PC-9 (cell line): ENCODE results near the gene ARHGAP42. TPM values are rescaled to one million over a fixed set of nuclear protein-coding genes. Genes with fewer than 3 reads are reported as not detected.

Experiments used
- BruUV-seq: library from RNA; stranded (reverse); fragments of 400-500 nt; replicated peaks from 2 replicates; lab custom pipeline; 2021; lab: Mats Ljungman, UMichigan
- CTCF ChIA-PET: fragments of 300-600 bp; sonication (Branson Sonifier 250); formaldehyde crosslinking; loops from one replicate; lab custom pipeline; 2022; ENCODE audit warnings: antibody characterized with exemption; lab: Charles Lee
- POLR2A ChIA-PET: fragments of 300-600 bp; sonication (Branson Sonifier 250); formaldehyde crosslinking; loops from one replicate; lab custom pipeline; 2022; ENCODE audit warnings: antibody characterized with exemption; ENCODE audit not compliant: unreplicated experiment; lab: Charles Lee
- DNase-seq, 2 experiments: peaks; one replicate each; pipeline versions ENCODE4 v3.0.0 to v3.0.0-alpha.2; 2015 to 2022; ENCODE audit warnings: mixed read lengths in 1 of 2
- H2AFZ ChIP-seq: fragments of 200-600 bp; sonication (generic); 2 replicates; pipeline ENCODE4 v1.8.1; 2017; ENCODE audit warnings: antibody characterized with exemption
- H3F3A ChIP-seq: fragments of 200-600 bp; sonication (generic); 2 replicates; pipeline ENCODE4 v1.8.1; 2017; ENCODE audit warnings: antibody characterized with exemption, mild to moderate bottlenecking, low read depth; ENCODE audit not compliant: insufficient read depth
- H3K27ac ChIP-seq: fragments of 200-600 bp; sonication (generic); 2 replicates; pipeline ENCODE4 v1.6.1; 2016; ENCODE audit warnings: mixed run types
- H3K27me3 ChIP-seq: fragments of 200-600 bp; sonication (generic); 2 replicates; pipeline ENCODE4 v1.6.1; 2016; ENCODE audit warnings: low read depth, mixed run types; ENCODE audit not compliant: insufficient read depth
- H3K36me3 ChIP-seq: fragments of 200-600 bp; sonication (generic); 2 replicates; pipeline ENCODE4 v1.6.1; 2016; ENCODE audit warnings: low read depth, mixed run types
- H3K4me1 ChIP-seq: fragments of 200-600 bp; sonication (generic); replicated peaks from 2 replicates; pipeline ENCODE4 v1.6.1; 2016; ENCODE audit warnings: mixed run types; ENCODE audit not compliant: insufficient read depth
- H3K4me2 ChIP-seq: fragments of 200-600 bp; sonication (generic); 2 replicates; pipeline ENCODE4 v1.6.1; 2017; ENCODE audit warnings: mixed run types
- H3K4me3 ChIP-seq: fragments of 200-600 bp; sonication (generic); 2 replicates; pipeline ENCODE4 v1.6.1; 2016; ENCODE audit warnings: mixed run types
- H3K79me2 ChIP-seq: fragments of 200-600 bp; sonication (generic); 2 replicates; pipeline ENCODE4 v1.6.1; 2017; ENCODE audit warnings: low read depth, mixed run types
- H3K9me2 ChIP-seq: fragments of 200-600 bp; sonication (generic); 2 replicates; pipeline ENCODE4 v1.8.1; 2017; ENCODE audit warnings: mild to moderate bottlenecking; ENCODE audit not compliant: insufficient read depth
- H3K9me3 ChIP-seq: fragments of 200-600 bp; sonication (generic); 2 replicates; pipeline ENCODE4 v1.8.1; 2016; ENCODE audit warnings: low read depth; ENCODE audit not compliant: insufficient read depth
- H4K20me1 ChIP-seq: fragments of 200-600 bp; sonication (generic); 2 replicates; pipeline ENCODE4 v1.8.1; 2017; ENCODE audit not compliant: insufficient read depth
- EZH2 ChIP-seq: fragments of 200-600 bp; sonication (generic); IDR thresholded peaks from 2 replicates; pipeline ENCODE4 v1.8.0; 2017; ENCODE audit warnings: antibody characterized with exemption, low read depth
- intact Hi-C: fragments of 100-400 bp; cut with micrococcal nuclease; formaldehyde crosslinking; loops from one replicate; pipeline ENCODE4 v1.10.0; 2022; ENCODE audit not compliant: unreplicated experiment
- total RNA-seq: library from RNA; stranded (reverse); gene quantifications from 2 replicates; pipeline ENCODE4 v1.2.3, GENCODE V29; 2021
- TF ChIP-seq, protein P1 (sequence below): fragments of 200-600 bp; sonication (generic); conservative IDR thresholded peaks from 2 replicates; pipeline ENCODE4 v1.6.1; 2017; ENCODE audit warnings: mixed run types, antibody characterized with exemption, mild to moderate bottlenecking, moderate library complexity

The ARHGAP42 gene
- total RNA-seq, 1 experiment from 2014 or later, result 12.8 TPM

DNA sequence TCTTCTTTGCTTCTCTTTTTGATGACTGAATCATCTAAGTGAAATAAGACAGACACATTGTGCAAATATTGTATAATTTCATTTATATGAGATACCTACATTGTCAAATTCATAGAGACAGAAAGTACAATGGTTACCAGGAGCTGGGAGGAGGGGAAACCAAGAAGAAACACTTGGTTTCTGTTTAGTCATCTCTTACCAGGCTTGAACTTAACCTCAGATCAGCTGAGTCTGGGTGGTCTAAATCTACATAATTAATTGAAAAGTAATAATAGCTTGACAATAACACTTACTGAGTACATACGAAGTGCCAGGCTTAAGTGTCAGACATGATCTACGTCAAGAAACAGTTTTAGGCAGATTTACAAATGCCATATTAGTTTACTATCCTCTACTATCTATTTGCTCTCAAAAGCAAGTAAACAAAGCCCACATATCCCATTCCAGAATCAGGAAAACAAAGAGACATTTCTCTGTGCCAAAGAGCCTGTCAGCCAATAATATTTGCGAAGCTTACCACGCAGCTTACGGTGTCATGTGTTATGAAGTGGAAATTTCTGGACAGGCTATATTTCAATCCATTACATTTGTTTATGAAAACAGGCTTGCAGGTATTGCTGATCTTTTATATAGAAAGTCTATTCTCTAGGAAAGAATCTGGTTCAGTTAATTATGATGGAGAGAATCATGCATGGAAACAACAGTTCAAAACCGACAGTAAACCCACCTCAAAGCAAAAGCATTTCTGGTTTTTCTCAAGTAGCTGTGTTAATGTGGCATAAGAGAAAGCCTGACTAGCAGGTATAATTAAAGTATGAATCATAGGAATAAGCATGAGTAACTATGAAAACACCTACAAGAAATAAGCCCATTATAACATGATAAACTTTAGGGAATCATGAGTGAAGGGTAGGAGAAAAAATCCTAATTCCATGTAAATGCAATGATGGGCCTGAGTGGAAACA lies 2.7 kb upstream of the ARHGAP42 start:
- Histone ChIP-seq H2AFZ (no peak overlapping the region), H4K20me1 (no peaks in the 10 kb centered on the region), H3K79me2 (peaks cover 12% of the 10 kb centered on the region), H3K4me2 (peak overlapping the region; percentile 67), H3K4me3 (no peak overlapping the region), H3K27me3 (no peaks in the 10 kb centered on the region), H3K4me1 (peaks cover 48% of the 10 kb centered on the region), H3K27ac (peak overlapping the region; percentile 80), H3K36me3 (no peaks in the 10 kb centered on the region), H3K9me3 (no peaks in the 10 kb centered on the region; the same call in 1 of the 2 replicates), H3K9me2 (no peaks in the 10 kb centered on the region), H3F3A (peaks cover 32% of the 10 kb centered on the region; the same call in 1 of the 2 replicates)
- ChIA-PET CTCF (interaction anchor here (0.7 to 1.5 kb wide), 3 partner anchors 92 to 143 kb away, joined by 3 to 6 read pairs (median 4); no protein-coding TSS in a partner anchor), POLR2A (interaction anchor here (0.6 to 1.1 kb wide), 3 partner anchors 92 to 245 kb away, joined by 4 to 6 read pairs (median 5); no protein-coding TSS in a partner anchor)
- BruUV-seq, result no TSS peak
- intact Hi-C loops, result loop anchor here (2.0 kb wide), 1 partner anchor 144 kb away; no protein-coding TSS in a partner anchor
- no peak for TF ChIP-seq EZH2
- TF ChIP-seq, protein P1, sequence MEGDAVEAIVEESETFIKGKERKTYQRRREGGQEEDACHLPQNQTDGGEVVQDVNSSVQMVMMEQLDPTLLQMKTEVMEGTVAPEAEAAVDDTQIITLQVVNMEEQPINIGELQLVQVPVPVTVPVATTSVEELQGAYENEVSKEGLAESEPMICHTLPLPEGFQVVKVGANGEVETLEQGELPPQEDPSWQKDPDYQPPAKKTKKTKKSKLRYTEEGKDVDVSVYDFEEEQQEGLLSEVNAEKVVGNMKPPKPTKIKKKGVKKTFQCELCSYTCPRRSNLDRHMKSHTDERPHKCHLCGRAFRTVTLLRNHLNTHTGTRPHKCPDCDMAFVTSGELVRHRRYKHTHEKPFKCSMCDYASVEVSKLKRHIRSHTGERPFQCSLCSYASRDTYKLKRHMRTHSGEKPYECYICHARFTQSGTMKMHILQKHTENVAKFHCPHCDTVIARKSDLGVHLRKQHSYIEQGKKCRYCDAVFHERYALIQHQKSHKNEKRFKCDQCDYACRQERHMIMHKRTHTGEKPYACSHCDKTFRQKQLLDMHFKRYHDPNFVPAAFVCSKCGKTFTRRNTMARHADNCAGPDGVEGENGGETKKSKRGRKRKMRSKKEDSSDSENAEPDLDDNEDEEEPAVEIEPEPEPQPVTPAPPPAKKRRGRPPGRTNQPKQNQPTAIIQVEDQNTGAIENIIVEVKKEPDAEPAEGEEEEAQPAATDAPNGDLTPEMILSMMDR, result no peak
- DNase-seq, result peak in 1 of 2 experiments; percentile 90

DNA sequence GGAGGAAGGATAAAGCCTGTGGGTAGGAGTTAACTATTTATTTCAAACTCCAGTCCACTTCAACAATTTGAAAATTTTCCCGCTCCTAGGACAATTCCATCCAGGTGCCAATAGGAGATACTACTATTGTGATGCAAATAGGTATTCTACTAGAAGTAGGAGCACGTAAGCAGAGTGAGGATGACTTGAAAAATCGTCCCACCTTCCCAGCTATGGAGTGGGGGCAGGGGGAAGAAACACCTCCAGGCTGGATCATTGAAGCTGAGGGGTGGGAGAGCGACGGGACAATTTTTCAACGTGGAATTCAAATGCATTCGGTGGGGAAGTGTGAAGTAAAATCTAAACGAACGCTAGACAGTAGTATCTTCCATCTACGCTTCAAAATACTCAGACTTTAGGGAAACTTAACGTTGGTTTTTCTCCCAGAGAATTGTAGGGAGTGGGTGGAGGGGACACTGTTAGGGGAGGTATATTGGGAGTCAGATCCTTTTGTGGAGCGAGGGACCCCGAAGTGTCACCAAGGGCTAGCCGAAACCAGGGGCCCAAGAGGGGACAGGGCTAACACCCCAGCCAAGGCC lies 523 bp upstream of the ARHGAP42 start:
- ChIA-PET POLR2A (no interaction called here), CTCF (no interaction called here)
- H4K20me1 ChIP-seq, result no peaks in the 10 kb centered on the region
- H3K4me2 ChIP-seq, result peak overlapping the region; percentile 84
- intact Hi-C loops, result loop anchor here (1.0 kb wide), 2 partner anchors 90 to 175 kb away; no protein-coding TSS in a partner anchor
- no peaks in the 10 kb centered on the region for H3K27me3 ChIP-seq
- H3K4me3 ChIP-seq, result peak overlapping the region; percentile 88
- peaks cover 29% of the 10 kb centered on the region for H3F3A ChIP-seq
- H3K36me3 ChIP-seq, result no peaks in the 10 kb centered on the region
- H3K9me2 ChIP-seq, result no peaks in the 10 kb centered on the region
- H3K27ac ChIP-seq, result no peak overlapping the region
- peaks cover 50% of the 10 kb centered on the region for H3K4me1 ChIP-seq
- TSS peak; percentile 64 for BruUV-seq
- peaks cover 30% of the 10 kb centered on the region for H3K79me2 ChIP-seq
- DNase-seq, result no peak
- peak overlapping the region; percentile 91; the same call in 1 of the 2 replicates for H2AFZ ChIP-seq
- no peak for TF ChIP-seq EZH2
- TF ChIP-seq, protein P1, result no peak
- H3K9me3 ChIP-seq, result no peaks in the 10 kb centered on the region
